ENCODE measurements around the gene SERINC2.
A peak's percentile ranks its signal among the peaks of the same experiment; 100 is the strongest.
"Not testable (repeated sequence)": the region's sequence is repeated elsewhere in the genome, so short reads cannot be mapped to it uniquely, and the experiment has no call there.

The SERINC2 gene

GRCh38 chr1:31458287-31458896, 45.4 kb downstream of the SERINC2 start:
- Histone ChIP-seq H3K4me3 (ENCODE audit: low read length) (peak overlapping the region; percentile 7), H3K4me1 (ENCODE audit: control insufficient read depth, insufficient read depth, low read length) (no peaks in the 10 kb centered on the region), H3K27me3 (replicated peaks; ENCODE audit: control insufficient read depth, insufficient read depth, low read length) (peaks cover 39% of the 10 kb centered on the region), H3K36me3 (ENCODE audit: control insufficient read depth, insufficient read depth, low read length, severe bottlenecking) (no peaks in the 10 kb centered on the region), H3K9me3 (ENCODE audit: control insufficient read depth, low read length) (peaks cover 95% of the 10 kb centered on the region), H3K9ac (ENCODE audit: low read length) (no peak overlapping the region)
- DNase-seq (ENCODE audit: low read depth), result no peak

GRCh38 chr1:31460027-31460426, 47.0 kb downstream of the SERINC2 start:
- H3K9me3 ChIP-seq (ENCODE audit: control insufficient read depth, low read length), result peaks cover 80% of the 10 kb centered on the region
- no peak for DNase-seq (ENCODE audit: low read depth)
- H3K4me1 ChIP-seq (ENCODE audit: control insufficient read depth, insufficient read depth, low read length), result no peaks in the 10 kb centered on the region
- no peaks in the 10 kb centered on the region for H3K36me3 ChIP-seq (ENCODE audit: control insufficient read depth, insufficient read depth, low read length, severe bottlenecking)
- peaks cover 37% of the 10 kb centered on the region for H3K27me3 ChIP-seq (replicated peaks; ENCODE audit: control insufficient read depth, insufficient read depth, low read length)
- no peak overlapping the region for H3K4me3 ChIP-seq (ENCODE audit: low read length)
- H3K9ac ChIP-seq (ENCODE audit: low read length), result no peak overlapping the region

GRCh38 chr1:31467005-31467674, 54.1 kb downstream of the SERINC2 start:
- Histone ChIP-seq H3K9ac (ENCODE audit: low read length) (no peak overlapping the region), H3K36me3 (ENCODE audit: control insufficient read depth, insufficient read depth, low read length, severe bottlenecking) (no peaks in the 10 kb centered on the region), H3K4me1 (ENCODE audit: control insufficient read depth, insufficient read depth, low read length) (no peaks in the 10 kb centered on the region), H3K27me3 (replicated peaks; ENCODE audit: control insufficient read depth, insufficient read depth, low read length) (peaks cover 25% of the 10 kb centered on the region), H3K4me3 (ENCODE audit: low read length) (no peak overlapping the region), H3K9me3 (ENCODE audit: control insufficient read depth, low read length) (peaks cover 47% of the 10 kb centered on the region)
- DNase-seq (ENCODE audit: low read depth), result no peak

DNA sequence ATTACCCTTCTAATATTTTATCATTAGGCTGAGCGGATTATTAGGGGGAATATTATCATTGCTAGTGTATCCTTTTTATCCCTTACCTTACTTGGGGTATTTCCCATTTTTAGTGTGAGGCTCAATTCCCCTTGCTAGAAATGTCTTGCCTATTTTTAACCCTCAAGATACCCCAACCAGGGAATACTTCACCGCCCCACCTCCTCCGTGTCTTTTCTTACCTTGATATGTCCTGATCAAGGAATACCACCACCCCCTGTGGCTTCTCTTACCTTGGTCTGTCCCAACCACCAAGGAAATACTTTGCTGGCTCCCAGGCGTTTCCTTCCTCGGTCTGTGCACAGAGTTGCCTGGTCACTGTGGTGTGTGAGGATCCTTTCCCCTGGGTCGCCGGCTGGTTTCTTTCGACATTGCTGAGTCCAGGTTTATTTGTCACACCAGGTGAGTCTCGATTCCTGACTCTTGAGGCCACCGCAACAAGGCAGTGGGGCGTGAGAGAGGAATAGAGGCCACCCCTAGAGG, 57.8 kb downstream of the SERINC2 start:
- Histone ChIP-seq H3K9ac (ENCODE audit: low read length) (no peak overlapping the region), H3K9me3 (ENCODE audit: control insufficient read depth, low read length) (peaks cover 32% of the 10 kb centered on the region), H3K4me1 (ENCODE audit: control insufficient read depth, insufficient read depth, low read length) (no peaks in the 10 kb centered on the region), H3K36me3 (ENCODE audit: control insufficient read depth, insufficient read depth, low read length, severe bottlenecking) (no peaks in the 10 kb centered on the region), H3K4me3 (ENCODE audit: low read length) (no peak overlapping the region), H3K27me3 (replicated peaks; ENCODE audit: control insufficient read depth, insufficient read depth, low read length) (peaks cover 32% of the 10 kb centered on the region)
- DNase-seq (ENCODE audit: low read depth), result no peak

GRCh38 chr1:31471452-31472313, 58.7 kb downstream of the SERINC2 start:
- H3K36me3 ChIP-seq (ENCODE audit: control insufficient read depth, insufficient read depth, low read length, severe bottlenecking); DNase-seq (ENCODE audit: low read depth); H3K4me1 ChIP-seq (ENCODE audit: control insufficient read depth, insufficient read depth, low read length); H3K9ac ChIP-seq (ENCODE audit: low read length); H3K4me3 ChIP-seq (ENCODE audit: low read length): not testable (repeated sequence)
- peaks cover 35% of the 10 kb centered on the region for H3K27me3 ChIP-seq (replicated peaks; ENCODE audit: control insufficient read depth, insufficient read depth, low read length)
- peaks cover 24% of the 10 kb centered on the region for H3K9me3 ChIP-seq (ENCODE audit: control insufficient read depth, low read length)

DNA sequence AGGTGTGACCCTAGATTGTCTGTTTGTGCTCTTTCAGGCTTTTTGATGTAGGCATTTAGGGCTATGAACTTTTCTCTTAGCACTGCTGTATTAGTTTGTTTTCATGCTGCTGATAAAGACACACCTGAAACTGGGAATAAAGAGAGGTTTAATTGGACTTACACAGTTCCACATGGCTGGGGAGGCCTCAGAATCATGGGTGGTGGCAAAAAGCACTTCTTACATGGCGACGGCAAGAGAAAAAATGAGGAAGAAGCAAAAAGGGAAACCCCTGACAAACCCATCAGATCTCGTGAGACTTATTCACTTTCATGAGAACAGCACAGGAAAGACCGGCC, 59.3 kb downstream of the SERINC2 start:
- peaks cover 41% of the 10 kb centered on the region for H3K27me3 ChIP-seq (replicated peaks; ENCODE audit: control insufficient read depth, insufficient read depth, low read length)
- DNase-seq (ENCODE audit: low read depth); H3K36me3 ChIP-seq (ENCODE audit: control insufficient read depth, insufficient read depth, low read length, severe bottlenecking); H3K4me1 ChIP-seq (ENCODE audit: control insufficient read depth, insufficient read depth, low read length); H3K9ac ChIP-seq (ENCODE audit: low read length); H3K4me3 ChIP-seq (ENCODE audit: low read length): not testable (repeated sequence)
- H3K9me3 ChIP-seq (ENCODE audit: control insufficient read depth, low read length), result peaks cover 18% of the 10 kb centered on the region

GRCh38 chr1:31472673-31473072, 59.7 kb downstream of the SERINC2 start:
- H3K36me3 ChIP-seq (ENCODE audit: control insufficient read depth, insufficient read depth, low read length, severe bottlenecking); DNase-seq (ENCODE audit: low read depth); H3K9ac ChIP-seq (ENCODE audit: low read length); H3K4me1 ChIP-seq (ENCODE audit: control insufficient read depth, insufficient read depth, low read length); H3K4me3 ChIP-seq (ENCODE audit: low read length): not testable (repeated sequence)
- H3K27me3 ChIP-seq (replicated peaks; ENCODE audit: control insufficient read depth, insufficient read depth, low read length), result peaks cover 42% of the 10 kb centered on the region
- peaks cover 14% of the 10 kb centered on the region for H3K9me3 ChIP-seq (ENCODE audit: control insufficient read depth, low read length)

DNA sequence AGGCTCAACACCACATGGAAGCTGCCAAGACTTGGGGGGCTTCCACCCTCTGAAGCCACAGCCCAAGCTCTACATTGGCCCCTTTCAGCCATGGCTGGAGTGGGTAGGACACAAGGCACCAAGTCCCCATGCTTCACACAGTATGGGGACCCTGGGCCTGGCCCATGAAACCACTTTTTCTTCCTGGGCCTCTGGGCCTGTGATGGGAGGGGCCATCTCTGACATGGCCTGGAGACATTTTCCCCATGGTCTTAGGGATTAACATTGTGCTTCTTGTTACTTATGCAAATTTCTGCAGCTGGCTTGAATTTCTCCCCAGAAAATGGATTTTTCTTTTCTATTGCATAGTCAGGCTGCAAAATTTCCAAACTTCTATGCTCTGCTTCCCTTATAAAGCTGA, 60.5 kb downstream of the SERINC2 start:
- H3K4me3 ChIP-seq (ENCODE audit: low read length); H3K9me3 ChIP-seq (ENCODE audit: control insufficient read depth, low read length); H3K36me3 ChIP-seq (ENCODE audit: control insufficient read depth, insufficient read depth, low read length, severe bottlenecking); DNase-seq (ENCODE audit: low read depth); H3K4me1 ChIP-seq (ENCODE audit: control insufficient read depth, insufficient read depth, low read length); H3K9ac ChIP-seq (ENCODE audit: low read length): not testable (repeated sequence)
- H3K27me3 ChIP-seq (replicated peaks; ENCODE audit: control insufficient read depth, insufficient read depth, low read length), result peaks cover 42% of the 10 kb centered on the region

GRCh38 chr1:31474567-31474966, 61.6 kb downstream of the SERINC2 start:
- not testable (repeated sequence) for H3K36me3 ChIP-seq (ENCODE audit: control insufficient read depth, insufficient read depth, low read length, severe bottlenecking); H3K9me3 ChIP-seq (ENCODE audit: control insufficient read depth, low read length); DNase-seq (ENCODE audit: low read depth); H3K4me1 ChIP-seq (ENCODE audit: control insufficient read depth, insufficient read depth, low read length); H3K4me3 ChIP-seq (ENCODE audit: low read length); H3K9ac ChIP-seq (ENCODE audit: low read length)
- H3K27me3 ChIP-seq (replicated peaks; ENCODE audit: control insufficient read depth, insufficient read depth, low read length), result peaks cover 40% of the 10 kb centered on the region

DNA sequence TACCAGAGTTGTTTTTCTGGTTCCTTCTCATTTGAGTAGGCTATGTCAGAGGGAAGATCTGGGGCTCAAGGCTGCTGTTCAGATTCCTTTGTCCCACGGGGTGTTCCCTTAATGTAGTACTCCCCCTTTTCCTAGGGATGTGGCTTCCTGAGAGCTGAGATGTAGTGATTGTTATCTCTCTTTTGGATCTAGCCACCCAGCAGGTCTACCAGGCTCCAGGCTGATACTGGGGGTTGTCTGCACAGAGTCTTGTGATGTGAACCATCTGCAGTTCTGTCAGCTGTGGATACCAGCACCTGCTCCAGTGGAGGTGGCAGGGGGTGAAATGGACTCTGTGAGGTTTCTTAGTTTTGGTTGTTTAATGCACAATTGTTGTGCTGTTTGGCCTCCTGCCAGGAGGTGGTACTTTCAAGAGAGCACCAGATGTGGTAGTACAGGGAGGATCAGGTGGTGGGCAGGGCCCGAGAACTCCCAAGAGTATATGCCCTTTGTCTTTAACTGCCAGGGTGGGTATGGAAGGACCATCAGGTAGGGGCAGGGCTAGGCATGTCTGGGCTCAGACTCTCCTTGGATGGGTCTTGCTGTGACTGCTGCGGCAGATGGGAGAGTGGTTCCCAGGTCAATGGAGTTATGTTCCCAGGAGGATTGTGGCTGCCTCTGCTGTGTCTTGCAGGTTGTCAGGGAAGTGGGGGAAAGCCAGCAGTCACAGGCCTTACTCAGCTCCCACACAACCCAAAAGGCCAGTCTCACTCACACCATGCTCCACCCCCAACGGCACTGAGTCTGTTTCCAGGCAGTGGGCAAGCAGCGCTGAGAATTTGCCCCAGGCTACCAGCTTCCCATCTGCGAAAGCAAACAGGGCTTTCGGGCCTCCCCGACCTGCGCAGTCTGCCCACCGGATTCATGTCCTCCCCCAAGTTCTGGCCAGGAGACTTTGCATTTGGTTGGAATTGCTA, 64.2 kb downstream of the SERINC2 start:
- Histone ChIP-seq H3K36me3 (ENCODE audit: control insufficient read depth, insufficient read depth, low read length, severe bottlenecking) (no peaks in the 10 kb centered on the region), H3K27me3 (replicated peaks; ENCODE audit: control insufficient read depth, insufficient read depth, low read length) (peaks cover 24% of the 10 kb centered on the region), H3K9ac (ENCODE audit: low read length) (no peak overlapping the region), H3K4me1 (ENCODE audit: control insufficient read depth, insufficient read depth, low read length) (peaks cover 4% of the 10 kb centered on the region), H3K4me3 (ENCODE audit: low read length) (no peak overlapping the region), H3K9me3 (ENCODE audit: control insufficient read depth, low read length) (peaks cover 5% of the 10 kb centered on the region)
- DNase-seq (ENCODE audit: low read depth), result peak; percentile 24
